Liver (tissue), 9 donors: ENCODE results near the gene ZNF57. TPM values are rescaled to one million over a fixed set of nuclear protein-coding genes. Genes with fewer than 3 reads are reported as not detected.

Experiments used
- DNase-seq: peaks from one replicate; pipeline ENCODE4 v3.0.0-alpha.2; 2017; ENCODE audit warnings: low spot score
- H3K27ac ChIP-seq, 2 donors: one replicate each; pipeline ENCODE4 v1.7.0; 2013; ENCODE audit warnings: inconsistent platforms in 2 of 2, low read length in 2 of 2, control low read depth in 1 of 2, low read depth in 1 of 2, mild to moderate bottlenecking in 1 of 2
- H3K27me3 ChIP-seq, 4 donors: one replicate each; pipeline versions ENCODE4 v1.6.1 to v1.7.0; 2013; ENCODE audit warnings: low read length in 3 of 4, inconsistent platforms in 1 of 4, mild to moderate bottlenecking in 1 of 4, moderate library complexity in 1 of 4; ENCODE audit not compliant: control insufficient read depth in 4 of 4, insufficient read depth in 4 of 4
- H3K36me3 ChIP-seq, 4 donors: one replicate each; pipeline versions ENCODE4 v1.6.1 to v1.7.0; 2013; ENCODE audit warnings: low read length in 3 of 4, mild to moderate bottlenecking in 3 of 4, low read depth in 1 of 4, moderate library complexity in 1 of 4; ENCODE audit not compliant: control insufficient read depth in 4 of 4, insufficient read depth in 3 of 4
- H3K4me1 ChIP-seq, 4 donors: one replicate each; pipeline versions ENCODE4 v1.6.1 to v1.7.0; 2013; ENCODE audit warnings: low read length in 3 of 4, mild to moderate bottlenecking in 3 of 4, moderate library complexity in 1 of 4; ENCODE audit not compliant: control insufficient read depth in 4 of 4, insufficient read depth in 4 of 4
- H3K4me3 ChIP-seq, 3 donors: one replicate each; pipeline versions ENCODE4 v1.6.1 to v1.7.0; 2013; ENCODE audit warnings: low read length in 3 of 3, control low read depth in 1 of 3, low read depth in 1 of 3, mild to moderate bottlenecking in 1 of 3
- H3K9ac ChIP-seq, 2 donors: one replicate each; pipeline ENCODE4 v1.7.0; 2013; ENCODE audit warnings: low read length in 2 of 2, mild to moderate bottlenecking in 2 of 2, moderate library complexity in 2 of 2, control low read depth in 1 of 2, low read depth in 1 of 2
- H3K9me3 ChIP-seq, 4 donors: one replicate each; pipeline versions ENCODE4 v1.6.1 to v1.7.0; 2013; ENCODE audit warnings: low read length in 3 of 4; ENCODE audit not compliant: control insufficient read depth in 4 of 4
- EGR1 ChIP-seq, 2 donors: IDR thresholded peaks; 2 replicates each; pipeline ENCODE4 v1.6.1; 2016 to 2018; ENCODE audit warnings: antibody characterized with exemption in 2 of 2, low read depth in 2 of 2
- FOXA1 ChIP-seq: IDR thresholded peaks from 2 replicates; pipeline ENCODE4 v1.6.1; 2016; ENCODE audit warnings: antibody characterized with exemption
- FOXA2 ChIP-seq: IDR thresholded peaks from 2 replicates; pipeline ENCODE4 v1.6.1; 2016; ENCODE audit warnings: antibody characterized with exemption
- GABPA ChIP-seq, 2 donors: IDR thresholded peaks in 1 of 2; conservative IDR thresholded peaks in 1 of 2; 2 replicates each; pipeline ENCODE4 v1.6.1; 2016; ENCODE audit warnings: antibody characterized with exemption in 2 of 2, mild to moderate bottlenecking in 1 of 2, moderate library complexity in 1 of 2
- HNF4A ChIP-seq, 2 donors: conservative IDR thresholded peaks; 2 replicates each; pipeline ENCODE4 v1.6.1; 2016; ENCODE audit warnings: antibody characterized with exemption in 2 of 2, mild to moderate bottlenecking in 2 of 2
- HNF4G ChIP-seq: IDR thresholded peaks from 2 replicates; pipeline ENCODE4 v1.6.1; 2016; ENCODE audit warnings: antibody characterized with exemption
- JUND ChIP-seq, 2 donors: IDR thresholded peaks; 2 replicates each; pipeline ENCODE4 v1.6.1; 2016; ENCODE audit warnings: antibody characterized with exemption in 2 of 2
- NR2F2 ChIP-seq: IDR thresholded peaks from 2 replicates; pipeline ENCODE4 v1.6.1; 2016; ENCODE audit warnings: antibody characterized with exemption
- RAD21 ChIP-seq, 2 donors: IDR thresholded peaks; 2 replicates each; pipeline ENCODE4 v1.6.1; 2016; ENCODE audit warnings: antibody characterized with exemption in 2 of 2, mild to moderate bottlenecking in 2 of 2
- RXRA ChIP-seq, 2 donors: IDR thresholded peaks; 2 replicates each; pipeline ENCODE4 v1.6.1; 2017 to 2018; ENCODE audit warnings: antibody characterized with exemption in 2 of 2, mild to moderate bottlenecking in 1 of 2
- SP1 ChIP-seq: IDR thresholded peaks from 2 replicates; pipeline ENCODE4 v1.6.1; 2018; ENCODE audit warnings: antibody characterized with exemption, mild to moderate bottlenecking
- TAF1 ChIP-seq: conservative IDR thresholded peaks from 2 replicates; pipeline ENCODE4 v1.6.1; 2016; ENCODE audit warnings: antibody characterized with exemption, mild to moderate bottlenecking
- YY1 ChIP-seq: IDR thresholded peaks from 2 replicates; pipeline ENCODE4 v1.6.1; 2016; ENCODE audit warnings: antibody characterized with exemption, mild to moderate bottlenecking
- ZBTB33 ChIP-seq: IDR thresholded peaks from 2 replicates; pipeline ENCODE4 v1.6.1; 2016; ENCODE audit warnings: antibody characterized with exemption
- WGBS: extraction: QIAGEN DNeasy Blood & Tissue Kit; methylation state at CpG from one replicate; pipeline ENCODE4 v1.1.7; 2013; 5-methylcytosine and 5-hydroxymethylcytosine counted together
- polyA plus RNA-seq, 2 donors: library from polyadenylated mRNA; stranded (reverse) in 1 of 2; unstranded in 1 of 2; fragments of 200-250 nt in 1 of 2; fragments of >200 nt in 1 of 2; fragmentation: Nextera tagmentation in 1 of 2; extraction: Ambion mirVana in 1 of 2; gene quantifications; one replicate each; pipeline versions ENCODE4 v1.2.1 to v1.2.3, GENCODE V29; 2013 to 2015
- total RNA-seq, 2 donors: library from RNA; depleted of rRNA; stranded (reverse); fragments of >200 nt; gene quantifications; one replicate each; pipeline ENCODE4 v1.2.3, GENCODE V29; 2014
- TF ChIP-seq, protein P1 (sequence below): IDR thresholded peaks from 2 replicates; pipeline ENCODE4 v1.6.1; 2016; ENCODE audit warnings: antibody characterized with exemption, mild to moderate bottlenecking
- TF ChIP-seq, protein P2 (sequence below): IDR thresholded peaks from 2 replicates; pipeline ENCODE4 v1.6.1; 2016; ENCODE audit warnings: antibody characterized with exemption
- TF ChIP-seq, protein P3 (sequence below): fragments of 150-350 bp; IDR thresholded peaks from 2 replicates; pipeline ENCODE4 v1.5.1; 2017; ENCODE audit warnings: improper control_type of control experiment, low read depth, low read length; ENCODE audit not compliant: missing input control
- TF ChIP-seq, protein P4 (sequence below): IDR thresholded peaks from 2 replicates; pipeline ENCODE4 v1.6.1; 2016; ENCODE audit warnings: antibody characterized with exemption
- donor health status: healthy.
- donor health status: healthy.
- donor health status: healthy.
- donor health status: healthy.
- donor health status: healthy.

The ZNF57 gene
- total and polyA plus RNA-seq, 4 donors: 1.3 to 2.8 (median 1.8) TPM

DNA sequence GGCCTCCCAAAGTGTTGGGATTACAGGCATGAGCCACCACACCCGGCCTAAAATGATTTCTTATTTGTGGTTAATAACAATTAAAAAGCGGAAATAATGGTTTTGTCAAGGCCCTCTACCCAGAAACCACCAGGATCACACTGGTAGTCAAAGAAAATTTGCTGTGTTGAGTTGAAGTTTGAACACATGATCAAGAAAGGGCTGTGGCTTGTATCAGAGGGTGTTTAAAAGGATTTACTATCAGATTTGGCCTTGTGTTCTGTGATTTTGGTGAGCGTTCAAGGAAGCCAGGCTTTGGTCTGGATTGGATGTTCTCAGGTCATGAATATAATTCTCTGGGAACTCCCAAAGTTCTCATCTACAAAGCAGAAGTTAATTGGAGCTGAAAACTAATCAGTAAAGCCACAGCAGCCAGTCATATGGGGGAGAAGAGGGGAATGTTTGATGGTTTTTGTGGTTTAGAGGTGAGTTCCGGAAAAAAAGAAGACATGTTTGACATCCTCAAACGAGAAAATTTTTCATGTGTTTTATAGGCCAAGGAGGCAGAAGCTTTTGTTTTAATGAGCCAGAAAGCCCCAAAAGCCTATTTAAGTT, 44.2 kb upstream of the ZNF57 start:
- no peak for DNase-seq
- H3K9ac ChIP-seq: no peak overlapping the region
- peaks cover 43 to 69% (median 57%) of the 10 kb centered on the region in 4 donors for H3K9me3 ChIP-seq
- no peak overlapping the region for H3K27ac ChIP-seq
- no peaks in the 10 kb centered on the region for H3K27me3 ChIP-seq
- H3K4me3 ChIP-seq: peak overlapping the region in 2 of 3 donors; percentile 20 to 61
- 94% methylated on average over 5 of the region's 5 CpGs for WGBS
- H3K4me1 ChIP-seq: no peaks in the 10 kb centered on the region
- H3K36me3 ChIP-seq: peaks cover 8 to 31% (median 29%) of the 10 kb centered on the region in 4 donors
- no peak for TF ChIP-seq NR2F2
- TF ChIP-seq, protein P1, sequence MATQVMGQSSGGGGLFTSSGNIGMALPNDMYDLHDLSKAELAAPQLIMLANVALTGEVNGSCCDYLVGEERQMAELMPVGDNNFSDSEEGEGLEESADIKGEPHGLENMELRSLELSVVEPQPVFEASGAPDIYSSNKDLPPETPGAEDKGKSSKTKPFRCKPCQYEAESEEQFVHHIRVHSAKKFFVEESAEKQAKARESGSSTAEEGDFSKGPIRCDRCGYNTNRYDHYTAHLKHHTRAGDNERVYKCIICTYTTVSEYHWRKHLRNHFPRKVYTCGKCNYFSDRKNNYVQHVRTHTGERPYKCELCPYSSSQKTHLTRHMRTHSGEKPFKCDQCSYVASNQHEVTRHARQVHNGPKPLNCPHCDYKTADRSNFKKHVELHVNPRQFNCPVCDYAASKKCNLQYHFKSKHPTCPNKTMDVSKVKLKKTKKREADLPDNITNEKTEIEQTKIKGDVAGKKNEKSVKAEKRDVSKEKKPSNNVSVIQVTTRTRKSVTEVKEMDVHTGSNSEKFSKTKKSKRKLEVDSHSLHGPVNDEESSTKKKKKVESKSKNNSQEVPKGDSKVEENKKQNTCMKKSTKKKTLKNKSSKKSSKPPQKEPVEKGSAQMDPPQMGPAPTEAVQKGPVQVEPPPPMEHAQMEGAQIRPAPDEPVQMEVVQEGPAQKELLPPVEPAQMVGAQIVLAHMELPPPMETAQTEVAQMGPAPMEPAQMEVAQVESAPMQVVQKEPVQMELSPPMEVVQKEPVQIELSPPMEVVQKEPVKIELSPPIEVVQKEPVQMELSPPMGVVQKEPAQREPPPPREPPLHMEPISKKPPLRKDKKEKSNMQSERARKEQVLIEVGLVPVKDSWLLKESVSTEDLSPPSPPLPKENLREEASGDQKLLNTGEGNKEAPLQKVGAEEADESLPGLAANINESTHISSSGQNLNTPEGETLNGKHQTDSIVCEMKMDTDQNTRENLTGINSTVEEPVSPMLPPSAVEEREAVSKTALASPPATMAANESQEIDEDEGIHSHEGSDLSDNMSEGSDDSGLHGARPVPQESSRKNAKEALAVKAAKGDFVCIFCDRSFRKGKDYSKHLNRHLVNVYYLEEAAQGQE: no peak
- TF ChIP-seq, protein P2, sequence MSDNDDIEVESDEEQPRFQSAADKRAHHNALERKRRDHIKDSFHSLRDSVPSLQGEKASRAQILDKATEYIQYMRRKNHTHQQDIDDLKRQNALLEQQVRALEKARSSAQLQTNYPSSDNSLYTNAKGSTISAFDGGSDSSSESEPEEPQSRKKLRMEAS: no peak
- no peak for TF ChIP-seq EGR1 (IDR thresholded peaks at IDR 0.05; ENCODE audit: low read depth in 2 of 2)

DNA sequence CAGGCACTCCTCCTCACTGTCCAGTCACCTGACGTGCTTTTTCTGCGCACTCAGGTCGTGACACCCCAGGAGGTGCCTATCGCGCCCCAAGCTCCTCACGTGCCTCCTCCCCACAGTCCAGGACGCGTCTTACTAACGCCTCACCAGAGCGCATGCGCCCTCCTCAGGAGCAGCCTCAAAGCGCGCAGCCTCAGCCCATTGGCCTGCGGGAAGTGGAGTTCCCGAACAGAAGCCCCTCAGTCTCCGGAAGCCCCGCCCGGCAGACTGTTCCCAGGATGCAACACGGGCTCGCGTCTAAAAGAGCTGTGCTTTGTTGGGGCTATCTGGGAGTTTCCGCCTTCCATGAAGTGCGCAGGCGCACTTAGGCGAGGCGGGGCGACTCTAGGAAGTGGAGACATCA, 41.9 kb upstream of the ZNF57 start:
- Histone ChIP-seq H3K4me3 (peak overlapping the region in 2 of 3 donors; percentile 35 to 38), H3K9ac (no peak overlapping the region), H3K4me1 (no peaks in the 10 kb centered on the region), H3K36me3 (peaks cover 0 to 9% (median 7%) of the 10 kb centered on the region in 4 donors), H3K27ac (no peak overlapping the region), H3K9me3 (peaks cover 27 to 45% (median 40%) of the 10 kb centered on the region in 4 donors), H3K27me3 (no peaks in the 10 kb centered on the region)
- 65% methylated on average over 27 of the region's 27 CpGs for WGBS
- no peak for TF ChIP-seq EGR1 (IDR thresholded peaks at IDR 0.05; ENCODE audit: low read depth in 2 of 2)
- no peak for TF ChIP-seq JUND (IDR thresholded peaks at IDR 0.05)
- TF ChIP-seq HNF4A (conservative IDR thresholded peaks at IDR 0.05): no peak
- TF ChIP-seq, protein P3, sequence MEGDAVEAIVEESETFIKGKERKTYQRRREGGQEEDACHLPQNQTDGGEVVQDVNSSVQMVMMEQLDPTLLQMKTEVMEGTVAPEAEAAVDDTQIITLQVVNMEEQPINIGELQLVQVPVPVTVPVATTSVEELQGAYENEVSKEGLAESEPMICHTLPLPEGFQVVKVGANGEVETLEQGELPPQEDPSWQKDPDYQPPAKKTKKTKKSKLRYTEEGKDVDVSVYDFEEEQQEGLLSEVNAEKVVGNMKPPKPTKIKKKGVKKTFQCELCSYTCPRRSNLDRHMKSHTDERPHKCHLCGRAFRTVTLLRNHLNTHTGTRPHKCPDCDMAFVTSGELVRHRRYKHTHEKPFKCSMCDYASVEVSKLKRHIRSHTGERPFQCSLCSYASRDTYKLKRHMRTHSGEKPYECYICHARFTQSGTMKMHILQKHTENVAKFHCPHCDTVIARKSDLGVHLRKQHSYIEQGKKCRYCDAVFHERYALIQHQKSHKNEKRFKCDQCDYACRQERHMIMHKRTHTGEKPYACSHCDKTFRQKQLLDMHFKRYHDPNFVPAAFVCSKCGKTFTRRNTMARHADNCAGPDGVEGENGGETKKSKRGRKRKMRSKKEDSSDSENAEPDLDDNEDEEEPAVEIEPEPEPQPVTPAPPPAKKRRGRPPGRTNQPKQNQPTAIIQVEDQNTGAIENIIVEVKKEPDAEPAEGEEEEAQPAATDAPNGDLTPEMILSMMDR: no peak
- no peak for TF ChIP-seq NR2F2
- no peak for TF ChIP-seq GABPA (IDR thresholded peaks at IDR 0.05 in 1 of 2, conservative IDR thresholded peaks at IDR 0.05 in 1 of 2)
- no peak for TF ChIP-seq FOXA1
- no peak for TF ChIP-seq RAD21 (IDR thresholded peaks at IDR 0.05)
- no peak for TF ChIP-seq YY1
- TF ChIP-seq HNF4G: no peak
- no peak for TF ChIP-seq ZBTB33
- TF ChIP-seq SP1: no peak
- TF ChIP-seq, protein P2: no peak
- TF ChIP-seq, protein P4, sequence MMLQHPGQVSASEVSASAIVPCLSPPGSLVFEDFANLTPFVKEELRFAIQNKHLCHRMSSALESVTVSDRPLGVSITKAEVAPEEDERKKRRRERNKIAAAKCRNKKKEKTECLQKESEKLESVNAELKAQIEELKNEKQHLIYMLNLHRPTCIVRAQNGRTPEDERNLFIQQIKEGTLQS: no peak
- TF ChIP-seq, protein P1: no peak
- no peak for TF ChIP-seq RXRA (IDR thresholded peaks at IDR 0.05)
- no peak for TF ChIP-seq TAF1
- no peak for TF ChIP-seq FOXA2
- DNase-seq: no peak
